HCT116 (cell line): ENCODE measurements around the gene GALNT15. TPM values are rescaled to one million over a fixed set of nuclear protein-coding genes. Genes with fewer than 3 reads are reported as not detected.

Experiments
- ATAC-seq: fragments of 200-7000 bp; cut with Tn5 transposase; 2 replicates; pipeline ENCODE4 v1.9.1; 2020; ENCODE audit warnings: mild to moderate bottlenecking, moderate library complexity
- BruUV-seq: library from RNA; stranded (reverse); fragments of 400-500 nt; replicated peaks from 2 replicates; lab custom pipeline; 2021; lab: Mats Ljungman, UMichigan
- CTCF ChIA-PET: fragments of 300-600 bp; sonication (Branson Sonifier 250); formaldehyde crosslinking; loops from one replicate; lab custom pipeline; 2021; ENCODE audit warnings: antibody characterized with exemption; lab: Charles Lee
- POLR2A ChIA-PET: fragments of 300-600, 350-600 bp; sonication (Branson Sonifier 250); formaldehyde crosslinking; loops from one replicate; lab custom pipeline; 2021; ENCODE audit warnings: antibody characterized with exemption; lab: Charles Lee
- RAD21 ChIA-PET, 2 experiments: fragments of 300-600 bp; sonication (Branson Sonifier 250); formaldehyde crosslinking; loops; one replicate each; lab custom pipeline; 2023; ENCODE audit warnings: low total read pairs in 2 of 2; ENCODE audit not compliant: uncharacterized antibody in 2 of 2, unreplicated experiment in 2 of 2, low non-redundant PET in 1 of 2; lab: Charles Lee
- DNase-seq: peaks from one replicate; pipeline ENCODE4 v3.0.0-alpha.2; 2010; ENCODE audit warnings: low read depth, low spot score
- H2AFZ ChIP-seq: fragments of 200-600 bp; shearing (Covaris generic), sonication (generic); 2 replicates; pipeline ENCODE4 v1.6.1; 2017; ENCODE audit warnings: low read depth, mixed run types, mixed read lengths, antibody characterized with exemption, low read length; ENCODE audit not compliant: poor library complexity, severe bottlenecking
- H3K27ac ChIP-seq: 2 replicates; pipeline ENCODE4 v1.5.1; 2012; ENCODE audit warnings: low read depth, low read length
- H3K27me3 ChIP-seq: fragments of 200-600 bp; sonication (generic); 2 replicates; pipeline ENCODE4 v1.6.1; 2016; ENCODE audit warnings: mixed run types, low read length, mixed read lengths; ENCODE audit not compliant: insufficient read depth
- H3K36me3 ChIP-seq, 2 experiments: fragments of 200-500 bp in 1 of 2; fragments of 200-600 bp in 1 of 2; sonication (Bioruptor generic) in 1 of 2; sonication (generic) in 1 of 2; 2 replicates each; pipeline versions ENCODE4 v1.5.1 to v1.6.1; 2014 to 2016; ENCODE audit warnings: low read length in 2 of 2, inconsistent platforms in 1 of 2, mixed read lengths in 1 of 2, mixed run types in 1 of 2; ENCODE audit not compliant: insufficient read depth in 2 of 2, control insufficient read depth in 1 of 2
- H3K4me1 ChIP-seq, 2 experiments: fragments of 200-600 bp in 1 of 2; sonication (generic) in 1 of 2; 2 replicates each; pipeline versions ENCODE4 v1.5.1 to v1.6.1; 2012 to 2017; ENCODE audit warnings: low read length in 2 of 2, inconsistent platforms in 1 of 2, mild to moderate bottlenecking in 1 of 2, mixed read lengths in 1 of 2, mixed run types in 1 of 2, moderate library complexity in 1 of 2; ENCODE audit not compliant: insufficient read depth in 2 of 2, control insufficient read depth in 1 of 2
- H3K4me2 ChIP-seq: fragments of 200-600 bp; sonication (generic); 2 replicates; pipeline ENCODE4 v1.6.1; 2017; ENCODE audit warnings: mixed run types, low read length, mixed read lengths
- H3K4me3 ChIP-seq, 2 experiments: fragments of 200-600 bp in 1 of 2; sonication (generic) in 1 of 2; replicated peaks in 1 of 2; 2 replicates each; pipeline ENCODE4 v1.5.1; 2011 to 2016; ENCODE audit warnings: low read length in 2 of 2, control low read depth in 1 of 2, low read depth in 1 of 2, mild to moderate bottlenecking in 1 of 2, mixed read lengths in 1 of 2, mixed run types in 1 of 2
- H3K79me2 ChIP-seq: fragments of 200-600 bp; sonication (generic); 2 replicates; pipeline ENCODE4 v1.6.1; 2017; ENCODE audit warnings: mild to moderate bottlenecking, mixed run types, low read length, moderate library complexity, mixed read lengths; ENCODE audit not compliant: insufficient read depth
- H3K9ac ChIP-seq: fragments of 200-600 bp; sonication (generic); 2 replicates; pipeline ENCODE4 v1.6.1; 2016; ENCODE audit warnings: low read length, mixed read lengths
- H3K9me2 ChIP-seq: fragments of 200-600 bp; sonication (generic), shearing (Covaris generic); 2 replicates; pipeline ENCODE4 v1.6.1; 2017; ENCODE audit warnings: mixed run types, mild to moderate bottlenecking, moderate library complexity; ENCODE audit not compliant: insufficient read depth
- H3K9me3 ChIP-seq, 2 experiments: fragments of 200-500 bp in 1 of 2; fragments of 200-600 bp in 1 of 2; sonication (Bioruptor generic) in 1 of 2; sonication (generic) in 1 of 2; 2 replicates each; pipeline ENCODE4 v1.6.1; 2014 to 2017; ENCODE audit warnings: low read length in 2 of 2, mixed read lengths in 2 of 2, inconsistent platforms in 1 of 2, low read depth in 1 of 2, mild to moderate bottlenecking in 1 of 2, mixed run types in 1 of 2, moderate library complexity in 1 of 2; ENCODE audit not compliant: control insufficient read depth in 1 of 2, insufficient read depth in 1 of 2
- H4K20me1 ChIP-seq: fragments of 200-600 bp; sonication (generic), shearing (Covaris generic); 2 replicates; pipeline ENCODE4 v1.6.1; 2017; ENCODE audit warnings: mixed run types, mild to moderate bottlenecking, moderate library complexity; ENCODE audit not compliant: insufficient read depth
- ATF3 ChIP-seq: IDR thresholded peaks from 2 replicates; pipeline ENCODE4 v1.6.1; 2012
- CEBPB ChIP-seq: IDR thresholded peaks from 2 replicates; pipeline ENCODE4 v1.6.1; 2012; ENCODE audit warnings: low read depth
- CTCF ChIP-seq, 3 experiments: fragments of 200-600 bp in 1 of 3; sonication (generic) in 1 of 3; IDR thresholded peaks in 2 of 3; conservative IDR thresholded peaks in 1 of 3; 2 replicates each; pipeline ENCODE4 v1.5.1; 2012 to 2017; ENCODE audit warnings: low read depth in 2 of 3, low read length in 2 of 3, antibody characterized with exemption in 1 of 3, borderline replicate concordance in 1 of 3, control low read depth in 1 of 3, mild to moderate bottlenecking in 1 of 3, mixed read lengths in 1 of 3, mixed run types in 1 of 3, moderate library complexity in 1 of 3; ENCODE audit not compliant: insufficient read depth in 1 of 3
- EGR1 ChIP-seq: IDR thresholded peaks from 2 replicates; pipeline ENCODE4 v1.6.1; 2012; ENCODE audit warnings: low read depth
- ELF1 ChIP-seq: IDR thresholded peaks from 2 replicates; pipeline ENCODE4 v1.6.1; 2012; ENCODE audit warnings: low read depth, borderline replicate concordance
- EZH2phosphoT487 ChIP-seq: fragments of 200-600 bp; IDR thresholded peaks from 2 replicates; pipeline ENCODE4 v1.6.1; 2018; ENCODE audit warnings: antibody characterized with exemption, borderline replicate concordance
- FOSL1 ChIP-seq: IDR thresholded peaks from 2 replicates; pipeline ENCODE4 v1.6.1; 2012; ENCODE audit warnings: low read depth
- JUND ChIP-seq: IDR thresholded peaks from 2 replicates; pipeline ENCODE4 v1.6.1; 2012
- POLR2A ChIP-seq: IDR thresholded peaks from 2 replicates; pipeline ENCODE4 v1.7.0; 2011; ENCODE audit warnings: borderline replicate concordance; ENCODE audit not compliant: insufficient read depth, insufficient read length; ENCODE audit errors: extremely low read depth
- RAD21 ChIP-seq: IDR thresholded peaks from 2 replicates; pipeline ENCODE4 v1.6.1; 2012; ENCODE audit warnings: low read depth, mild to moderate bottlenecking
- SIN3A ChIP-seq: IDR thresholded peaks from 2 replicates; pipeline ENCODE4 v1.6.1; 2012; ENCODE audit warnings: low read depth
- SP1 ChIP-seq: IDR thresholded peaks from 2 replicates; pipeline ENCODE4 v1.6.1; 2012; ENCODE audit warnings: low read depth
- intact Hi-C: fragments of 100-400 bp; cut with micrococcal nuclease; formaldehyde crosslinking; loops from 2 replicates; pipeline ENCODE4 v1.10.0; 2022
- total RNA-seq: library from RNA; stranded (reverse); gene quantifications from one replicate; pipeline ENCODE4 v1.2.1, GENCODE V29; 2021; ENCODE audit not compliant: unreplicated experiment
- TF ChIP-seq, protein P1 (sequence below): IDR thresholded peaks from 2 replicates; pipeline ENCODE4 v1.6.1; 2012
- TF ChIP-seq, protein P2 (sequence below): IDR thresholded peaks from 2 replicates; pipeline ENCODE4 v1.6.1; 2011; ENCODE audit warnings: mild to moderate bottlenecking, low read length, moderate library complexity; ENCODE audit not compliant: insufficient replicate concordance; ENCODE audit errors: extremely low read depth
- TF ChIP-seq, protein P3 (sequence below): IDR thresholded peaks from 2 replicates; pipeline ENCODE4 v1.6.1; 2012; ENCODE audit warnings: low read depth

The GALNT15 gene
- total RNA-seq, 1 experiment from 2014 or later: 0.05 TPM

GRCh38 chr3:16177382-16177781 lies 2.9 kb downstream of the GALNT15 start:
- ChIA-PET CTCF (no interaction called here), POLR2A (no interaction called here)
- no peaks in the 10 kb centered on the region for H4K20me1 ChIP-seq
- intact Hi-C loops: loop anchor here (2.0 to 5.0 kb wide), 2 partner anchors 69 to 545 kb away; no protein-coding TSS in a partner anchor
- no peak overlapping the region for H3K4me3 ChIP-seq
- ATAC-seq: no peak
- no peak overlapping the region for H2AFZ ChIP-seq
- H3K9me3 ChIP-seq: no peaks in the 10 kb centered on the region
- no peak overlapping the region for H3K27ac ChIP-seq
- DNase-seq: no peak
- TF ChIP-seq SP1: no peak
- no peak for TF ChIP-seq CTCF (IDR thresholded peaks at IDR 0.05 in 2 of 3, conservative IDR thresholded peaks at IDR 0.05 in 1 of 3; ENCODE audit: borderline replicate concordance in 1 of 3, insufficient read depth in 1 of 3, low read depth in 2 of 3, low read length in 2 of 3)
- TF ChIP-seq JUND: no peak
- TF ChIP-seq ATF3: no peak
- TF ChIP-seq, protein P1, sequence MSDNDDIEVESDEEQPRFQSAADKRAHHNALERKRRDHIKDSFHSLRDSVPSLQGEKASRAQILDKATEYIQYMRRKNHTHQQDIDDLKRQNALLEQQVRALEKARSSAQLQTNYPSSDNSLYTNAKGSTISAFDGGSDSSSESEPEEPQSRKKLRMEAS: no peak
- TF ChIP-seq, protein P2, sequence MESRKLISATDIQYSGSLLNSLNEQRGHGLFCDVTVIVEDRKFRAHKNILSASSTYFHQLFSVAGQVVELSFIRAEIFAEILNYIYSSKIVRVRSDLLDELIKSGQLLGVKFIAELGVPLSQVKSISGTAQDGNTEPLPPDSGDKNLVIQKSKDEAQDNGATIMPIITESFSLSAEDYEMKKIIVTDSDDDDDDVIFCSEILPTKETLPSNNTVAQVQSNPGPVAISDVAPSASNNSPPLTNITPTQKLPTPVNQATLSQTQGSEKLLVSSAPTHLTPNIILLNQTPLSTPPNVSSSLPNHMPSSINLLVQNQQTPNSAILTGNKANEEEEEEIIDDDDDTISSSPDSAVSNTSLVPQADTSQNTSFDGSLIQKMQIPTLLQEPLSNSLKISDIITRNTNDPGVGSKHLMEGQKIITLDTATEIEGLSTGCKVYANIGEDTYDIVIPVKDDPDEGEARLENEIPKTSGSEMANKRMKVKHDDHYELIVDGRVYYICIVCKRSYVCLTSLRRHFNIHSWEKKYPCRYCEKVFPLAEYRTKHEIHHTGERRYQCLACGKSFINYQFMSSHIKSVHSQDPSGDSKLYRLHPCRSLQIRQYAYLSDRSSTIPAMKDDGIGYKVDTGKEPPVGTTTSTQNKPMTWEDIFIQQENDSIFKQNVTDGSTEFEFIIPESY: no peak
- no peak for TF ChIP-seq SIN3A
- TF ChIP-seq FOSL1: no peak
- TF ChIP-seq EGR1: no peak
- TF ChIP-seq, protein P3, sequence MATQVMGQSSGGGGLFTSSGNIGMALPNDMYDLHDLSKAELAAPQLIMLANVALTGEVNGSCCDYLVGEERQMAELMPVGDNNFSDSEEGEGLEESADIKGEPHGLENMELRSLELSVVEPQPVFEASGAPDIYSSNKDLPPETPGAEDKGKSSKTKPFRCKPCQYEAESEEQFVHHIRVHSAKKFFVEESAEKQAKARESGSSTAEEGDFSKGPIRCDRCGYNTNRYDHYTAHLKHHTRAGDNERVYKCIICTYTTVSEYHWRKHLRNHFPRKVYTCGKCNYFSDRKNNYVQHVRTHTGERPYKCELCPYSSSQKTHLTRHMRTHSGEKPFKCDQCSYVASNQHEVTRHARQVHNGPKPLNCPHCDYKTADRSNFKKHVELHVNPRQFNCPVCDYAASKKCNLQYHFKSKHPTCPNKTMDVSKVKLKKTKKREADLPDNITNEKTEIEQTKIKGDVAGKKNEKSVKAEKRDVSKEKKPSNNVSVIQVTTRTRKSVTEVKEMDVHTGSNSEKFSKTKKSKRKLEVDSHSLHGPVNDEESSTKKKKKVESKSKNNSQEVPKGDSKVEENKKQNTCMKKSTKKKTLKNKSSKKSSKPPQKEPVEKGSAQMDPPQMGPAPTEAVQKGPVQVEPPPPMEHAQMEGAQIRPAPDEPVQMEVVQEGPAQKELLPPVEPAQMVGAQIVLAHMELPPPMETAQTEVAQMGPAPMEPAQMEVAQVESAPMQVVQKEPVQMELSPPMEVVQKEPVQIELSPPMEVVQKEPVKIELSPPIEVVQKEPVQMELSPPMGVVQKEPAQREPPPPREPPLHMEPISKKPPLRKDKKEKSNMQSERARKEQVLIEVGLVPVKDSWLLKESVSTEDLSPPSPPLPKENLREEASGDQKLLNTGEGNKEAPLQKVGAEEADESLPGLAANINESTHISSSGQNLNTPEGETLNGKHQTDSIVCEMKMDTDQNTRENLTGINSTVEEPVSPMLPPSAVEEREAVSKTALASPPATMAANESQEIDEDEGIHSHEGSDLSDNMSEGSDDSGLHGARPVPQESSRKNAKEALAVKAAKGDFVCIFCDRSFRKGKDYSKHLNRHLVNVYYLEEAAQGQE: no peak
- TF ChIP-seq ELF1: no peak
- TF ChIP-seq CEBPB: no peak
- TF ChIP-seq POLR2A: no peak
- TF ChIP-seq RAD21: no peak
- no peak for TF ChIP-seq EZH2phosphoT487
- TF ChIP-seq, all 23 proteins: peak for 0
- Histone ChIP-seq H3K79me2 (no peaks in the 10 kb centered on the region), H3K4me2 (no peak overlapping the region), H3K36me3 (no peaks in the 10 kb centered on the region), H3K9ac (no peak overlapping the region), H3K4me1 (peaks cover 0 to 9% of the 10 kb centered on the region in 2 experiments; a peak in 1 of 4 replicates), H3K9me2 (no peaks in the 10 kb centered on the region), H3K27me3 (no peaks in the 10 kb centered on the region)
- no TSS peak for BruUV-seq
- RAD21 ChIA-PET: no interaction called here
